Mononuclear cell (primary cell): ENCODE results near the gene GNAT1. TPM values are rescaled to one million over a fixed set of nuclear protein-coding genes. Genes with fewer than 3 reads are reported as not detected.

Source experiments
- H3K27me3 ChIP-seq: 2 replicates; pipeline ENCODE4 v1.6.0; 2011; ENCODE audit warnings: low read length, control low read depth; ENCODE audit not compliant: insufficient read depth
- H3K4me1 ChIP-seq: 2 replicates; pipeline ENCODE4 v1.5.1; 2011; ENCODE audit warnings: mild to moderate bottlenecking, low read length, control low read depth; ENCODE audit not compliant: insufficient read depth
- H3K4me3 ChIP-seq: 2 replicates; pipeline ENCODE4 v1.5.1; 2011; ENCODE audit warnings: mild to moderate bottlenecking, low read length, moderate library complexity
- H3K9me3 ChIP-seq: 2 replicates; pipeline ENCODE4 v1.5.1; 2011; ENCODE audit warnings: low read depth, mild to moderate bottlenecking, control low read depth, low read length
- total RNA-seq: library from RNA; depleted of rRNA; stranded (reverse); fragments of >200 nt; gene quantifications from one replicate; pipeline ENCODE4 v1.2.3, GENCODE V29; 2012

Gene GNAT1
- not detected for total RNA-seq

- Histone ChIP-seq H3K4me3 (no peak within 1 kb of the TSS), H3K9me3 (no peaks in the 10 kb centered on the region), H3K4me1 (peaks cover 26% of the 10 kb centered on the region), H3K27me3 (peaks cover 18% of the 10 kb centered on the region)
Observed at GRCh38 chr3:50190936-50191660, at the start of gene GNAT1. Gene GNAT1 (plus strand): TSS chr3:50191610. CDS start chr3:50191726, 116 bp downstream.

GRCh38 chr3:50146316-50146901 lies 45.0 kb upstream of the GNAT1 start:
- Histone ChIP-seq H3K4me1 (peaks cover 7% of the 10 kb centered on the region), H3K27me3 (no peaks in the 10 kb centered on the region), H3K9me3 (no peaks in the 10 kb centered on the region), H3K4me3 (no peak overlapping the region)

- H3K4me3 ChIP-seq = no peak overlapping the region
- peaks cover 7% of the 10 kb centered on the region for H3K4me1 ChIP-seq
- H3K9me3 ChIP-seq = no peaks in the 10 kb centered on the region
- no peaks in the 10 kb centered on the region for H3K27me3 ChIP-seq
Observed at GRCh38 chr3:50147016-50147415, 44.4 kb upstream of the GNAT1 start.

DNA sequence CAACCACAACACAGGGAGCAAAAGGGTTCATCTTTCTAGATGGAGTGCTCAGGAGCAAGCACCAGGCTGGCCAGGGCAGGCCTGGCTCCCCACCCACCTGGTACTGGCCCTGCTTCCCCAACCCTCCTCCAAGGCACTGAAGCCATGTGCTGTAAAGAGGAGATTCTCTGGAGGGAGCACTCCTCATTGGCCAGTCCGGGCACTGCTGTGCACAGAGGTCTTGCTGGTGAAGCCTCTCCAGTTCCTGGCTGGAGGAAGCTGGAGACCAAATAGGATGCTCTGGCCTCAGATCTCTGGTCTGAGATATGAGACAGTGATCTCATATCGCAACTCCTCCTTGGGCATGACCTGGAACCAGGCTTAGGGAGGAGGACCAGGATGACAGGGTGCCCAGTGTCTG lies 44.0 kb upstream of the GNAT1 start:
- Histone ChIP-seq H3K27me3 (no peaks in the 10 kb centered on the region), H3K4me1 (peaks cover 7% of the 10 kb centered on the region), H3K9me3 (no peaks in the 10 kb centered on the region), H3K4me3 (no peak overlapping the region)

DNA sequence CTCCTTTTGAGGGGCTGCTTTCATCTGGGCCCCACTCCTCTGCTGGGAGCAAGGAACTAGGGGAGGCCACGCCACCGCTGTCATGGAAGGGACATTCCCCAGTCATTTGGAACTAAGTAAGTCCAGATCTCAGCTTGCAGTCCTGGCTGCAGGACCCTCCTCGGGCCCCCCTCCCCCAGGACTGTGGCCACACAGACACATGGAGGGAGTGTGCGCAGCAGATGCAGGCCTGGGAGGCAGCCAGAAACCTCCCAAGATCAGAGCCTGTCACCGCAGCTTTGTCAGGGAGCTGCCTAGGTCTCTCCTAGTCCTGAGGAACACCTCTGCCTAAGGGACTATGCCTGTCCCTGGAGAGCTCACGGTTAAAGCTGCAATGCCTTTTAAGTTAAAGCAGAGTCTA lies 43.5 kb upstream of the GNAT1 start:
- Histone ChIP-seq H3K27me3 (no peaks in the 10 kb centered on the region), H3K4me3 (no peak overlapping the region), H3K4me1 (peaks cover 7% of the 10 kb centered on the region), H3K9me3 (no peaks in the 10 kb centered on the region)

DNA sequence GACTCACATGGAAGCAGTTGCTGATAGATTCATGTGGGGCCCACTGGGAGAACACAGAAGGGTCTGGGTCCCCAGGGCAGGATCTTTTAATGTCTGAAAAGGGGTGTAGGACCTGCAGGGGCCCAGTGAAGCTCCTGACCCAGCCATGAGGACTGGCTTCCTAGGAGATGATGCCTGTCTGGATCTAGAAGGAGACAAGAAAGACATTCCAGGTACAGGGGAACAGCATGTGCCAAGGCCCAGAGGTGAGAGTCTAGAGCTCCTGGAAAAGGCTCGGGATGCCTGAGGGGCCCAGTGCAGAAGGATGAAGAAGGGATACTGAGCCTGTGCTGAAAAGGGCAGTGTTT lies 41.0 kb upstream of the GNAT1 start:
- Histone ChIP-seq H3K4me3 (no peak overlapping the region), H3K9me3 (no peaks in the 10 kb centered on the region), H3K27me3 (peaks cover 13% of the 10 kb centered on the region), H3K4me1 (peaks cover 8% of the 10 kb centered on the region)

GRCh38 chr3:50150863-50151686 lies 40.3 kb upstream of the GNAT1 start:
- Histone ChIP-seq H3K27me3 (peaks cover 20% of the 10 kb centered on the region), H3K4me3 (no peak overlapping the region), H3K9me3 (no peaks in the 10 kb centered on the region), H3K4me1 (peaks cover 14% of the 10 kb centered on the region)

DNA sequence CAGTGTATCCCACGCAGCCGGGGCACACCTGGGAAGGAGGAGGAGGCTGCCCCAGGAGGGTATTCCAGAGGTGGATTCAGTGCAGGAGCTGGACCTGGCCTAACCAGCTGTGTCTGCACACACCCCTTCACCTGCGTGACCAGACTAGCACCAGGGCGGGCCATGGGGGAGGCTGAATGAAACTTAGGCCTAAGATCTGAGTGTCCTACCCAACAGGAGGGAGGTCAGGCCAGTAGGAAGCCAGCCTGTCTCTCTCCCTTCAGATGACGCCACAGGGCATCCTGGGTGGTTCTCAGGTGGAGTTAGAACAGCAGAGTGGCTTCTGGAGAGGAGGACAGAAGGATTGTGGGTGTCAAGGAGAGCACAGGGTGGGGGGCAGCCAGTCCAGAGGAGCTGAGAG lies 39.7 kb upstream of the GNAT1 start:
- no peak overlapping the region for H3K4me3 ChIP-seq
- H3K27me3 ChIP-seq = peaks cover 27% of the 10 kb centered on the region
- H3K9me3 ChIP-seq = no peaks in the 10 kb centered on the region
- peaks cover 14% of the 10 kb centered on the region for H3K4me1 ChIP-seq

DNA sequence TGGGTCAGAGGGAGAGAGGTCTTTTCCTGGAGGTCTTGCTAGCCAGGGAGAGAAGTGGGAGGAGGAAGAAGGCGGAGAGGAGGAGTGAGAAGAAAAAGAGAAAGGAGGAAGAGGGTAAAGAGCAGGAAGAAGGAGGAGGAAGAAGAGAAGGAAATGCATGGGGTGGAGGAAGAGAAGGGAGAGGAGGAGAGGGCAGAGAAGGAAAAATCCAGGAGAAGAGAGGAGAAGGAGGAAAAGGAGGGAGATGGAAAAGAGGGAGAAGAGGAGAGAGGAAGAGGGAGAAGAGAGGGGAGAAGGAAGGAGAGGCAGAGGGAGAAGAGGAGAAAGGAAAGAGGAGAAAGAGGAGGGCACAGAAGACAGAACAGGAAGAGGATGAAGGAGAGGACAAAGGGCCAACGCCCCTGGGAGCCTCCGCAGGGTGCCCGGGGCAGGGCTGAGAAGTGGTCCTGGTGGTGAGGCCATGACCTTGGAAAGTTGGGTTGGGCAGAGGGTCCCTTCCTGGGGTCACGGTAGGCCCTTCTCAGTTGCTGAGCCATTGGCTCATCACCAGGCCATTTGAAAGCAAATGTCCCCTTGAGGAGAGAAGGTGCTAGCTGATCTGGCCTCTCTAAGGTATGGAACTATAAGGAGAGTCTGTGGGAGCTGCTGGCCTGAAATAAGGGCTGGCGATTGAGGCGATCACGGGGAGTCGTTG lies 37.5 kb upstream of the GNAT1 start:
- peaks cover 30% of the 10 kb centered on the region for H3K27me3 ChIP-seq
- no peak overlapping the region for H3K4me3 ChIP-seq
- peaks cover 14% of the 10 kb centered on the region for H3K4me1 ChIP-seq
- H3K9me3 ChIP-seq = no peaks in the 10 kb centered on the region

- Histone ChIP-seq H3K4me3 (no peak overlapping the region), H3K4me1 (peaks cover 14% of the 10 kb centered on the region), H3K27me3 (peaks cover 30% of the 10 kb centered on the region), H3K9me3 (no peaks in the 10 kb centered on the region)
Observed at GRCh38 chr3:50154476-50154839, 37.0 kb upstream of the GNAT1 start.

GRCh38 chr3:50154840-50155490 lies 36.4 kb upstream of the GNAT1 start, which contains the start of gene SEMA3F:
Gene SEMA3F (plus strand): TSS chr3:50155324. CDS start chr3:50159623, 4,299 bp downstream.
- peaks cover 14% of the 10 kb centered on the region for H3K4me1 ChIP-seq
- no peaks in the 10 kb centered on the region for H3K9me3 ChIP-seq
- H3K27me3 ChIP-seq = peaks cover 30% of the 10 kb centered on the region
- H3K4me3 ChIP-seq = peak within 1 kb of the TSS; percentile 35

DNA sequence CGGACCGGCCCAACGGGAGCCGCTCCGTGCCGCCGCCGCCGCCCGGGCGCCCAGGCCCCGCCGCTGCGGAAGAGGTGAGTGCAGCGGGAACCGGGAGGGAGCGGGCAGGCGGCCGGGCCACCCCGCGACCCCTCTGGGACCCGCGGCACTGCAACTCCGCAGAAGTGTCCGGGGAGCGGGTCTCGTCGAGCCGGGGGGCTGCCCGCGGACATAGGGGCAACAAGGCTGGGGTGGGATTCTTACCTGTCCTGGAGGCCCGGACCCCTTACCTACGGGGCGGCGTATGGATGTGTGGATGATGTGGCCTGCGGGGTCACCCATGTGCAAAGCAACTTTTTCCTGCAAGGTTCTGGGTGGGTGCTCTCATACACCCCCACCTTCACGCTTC lies 35.9 kb upstream of the GNAT1 start:
- Histone ChIP-seq H3K4me3 (no peak overlapping the region), H3K27me3 (peaks cover 30% of the 10 kb centered on the region), H3K9me3 (no peaks in the 10 kb centered on the region), H3K4me1 (peaks cover 14% of the 10 kb centered on the region)

GRCh38 chr3:50155891-50156290 lies 35.5 kb upstream of the GNAT1 start:
- Histone ChIP-seq H3K4me3 (no peak overlapping the region), H3K27me3 (peaks cover 30% of the 10 kb centered on the region), H3K9me3 (no peaks in the 10 kb centered on the region), H3K4me1 (peaks cover 14% of the 10 kb centered on the region)

DNA sequence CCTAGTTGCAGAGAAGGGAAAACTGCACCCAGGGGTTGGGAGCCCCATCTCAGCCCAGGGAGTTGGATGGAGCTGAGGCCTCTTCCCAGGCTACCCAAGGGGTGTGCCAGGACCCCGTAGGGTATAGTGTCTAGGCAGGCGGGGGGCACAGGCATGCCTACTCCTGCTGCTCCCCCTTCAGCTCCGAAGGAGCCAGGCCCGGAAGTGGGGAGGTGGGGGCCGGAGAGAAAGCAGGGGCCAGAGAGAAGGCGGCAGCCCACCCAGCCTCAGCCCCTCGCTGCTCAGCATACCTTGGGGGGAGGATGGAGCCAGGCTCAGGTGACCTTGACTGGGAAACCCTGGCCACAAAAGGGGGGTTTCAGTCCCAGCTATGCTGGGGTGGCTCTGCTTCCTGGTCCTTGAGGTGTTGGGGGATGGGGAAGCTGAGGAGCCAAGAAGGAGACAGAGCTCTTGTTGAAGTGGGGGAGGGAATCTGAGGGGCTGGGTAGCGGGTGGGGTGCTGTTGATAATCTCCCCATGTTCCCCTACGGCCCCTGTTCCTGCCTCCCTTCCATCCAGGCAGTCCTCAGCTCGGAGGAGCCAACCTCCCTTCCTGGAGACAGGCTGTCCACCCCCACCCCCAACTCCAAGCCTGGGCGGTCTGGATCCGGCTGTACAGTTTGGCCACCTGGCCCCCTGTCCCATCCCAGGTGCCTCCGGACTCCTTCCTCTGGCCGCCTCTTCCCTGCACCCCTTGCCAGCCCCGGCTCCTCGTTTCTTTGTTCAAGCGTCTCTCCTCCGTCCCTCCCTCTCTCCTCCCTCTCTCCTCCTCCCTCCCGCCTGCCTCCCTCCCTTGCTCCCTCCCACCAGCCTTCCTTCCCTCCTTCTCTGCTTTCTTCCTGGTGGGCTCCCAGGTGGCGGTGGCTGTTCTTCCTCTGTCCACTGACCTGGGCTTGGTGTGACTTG lies 34.6 kb upstream of the GNAT1 start:
- peaks cover 14% of the 10 kb centered on the region for H3K4me1 ChIP-seq

More for the DNA sequence above, 34.6 kb upstream of the GNAT1 start:
- Histone ChIP-seq H3K4me3 (no peak overlapping the region), H3K27me3 (peaks cover 30% of the 10 kb centered on the region), H3K9me3 (no peaks in the 10 kb centered on the region)
